Measurements from ENCODE around the gene SDHC. TPM values are rescaled to one million over a fixed set of nuclear protein-coding genes. Genes with fewer than 3 reads are reported as not detected.

SDHC gene
- total and polyA plus RNA-seq, 2 experiments from 2014 or later: 131 to 358 TPM

DNA sequence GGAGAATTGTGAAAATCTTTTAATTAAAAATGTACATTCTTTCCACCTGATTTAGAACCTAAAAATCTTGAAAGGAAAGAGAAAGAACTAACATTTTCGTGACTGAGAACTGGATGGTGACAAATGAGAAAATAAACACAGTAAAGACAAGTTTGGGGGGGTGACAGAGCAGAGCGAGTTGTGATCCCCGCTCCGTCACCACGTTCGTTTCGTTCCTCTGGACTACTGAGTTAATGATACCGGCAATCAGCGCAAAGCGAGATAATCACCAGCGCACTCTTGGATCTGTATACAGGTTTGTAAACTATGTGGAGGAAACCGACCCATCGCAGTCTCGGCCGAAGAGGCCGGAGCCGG is 84.7 kb downstream of the SDHC start:
- H3K4me3 ChIP-seq: peak overlapping the region; percentile 63
- DNase-seq (ENCODE audit: low spot score): no peak
- 49% methylated on average over 17 of the region's 17 CpGs for WGBS (ENCODE audit: low lambda C conversion rate, missing lambda C conversion rate)
- peak overlapping the region; percentile 89 for H2AFZ ChIP-seq
- H3K79me2 ChIP-seq: no peaks in the 10 kb centered on the region
- H3K27me3 ChIP-seq: no peaks in the 10 kb centered on the region
- no peaks in the 10 kb centered on the region for H3K9me3 ChIP-seq (ENCODE audit: low read depth)
- no peaks in the 10 kb centered on the region for H3K9me2 ChIP-seq (replicated peaks; ENCODE audit: insufficient read depth)
- peak overlapping the region; percentile 74 for H3K4me2 ChIP-seq
- TF ChIP-seq EZH2phosphoT487 (IDR thresholded peaks at IDR 0.05; ENCODE audit: low read depth, severe bottlenecking, unreplicated experiment) (no peak), CTCF (IDR thresholded peaks at IDR 0.05; ENCODE audit: poor library complexity) (no peak), EZH2 (IDR thresholded peaks at IDR 0.05; ENCODE audit: borderline replicate concordance) (no peak)
- no peaks in the 10 kb centered on the region for H3K4me1 ChIP-seq (ENCODE audit: insufficient read depth)
- H4K20me1 ChIP-seq (ENCODE audit: insufficient read depth, poor library complexity, severe bottlenecking): no peaks in the 10 kb centered on the region
- H3K27ac ChIP-seq: peak overlapping the region; percentile 100
- H3K36me3 ChIP-seq (replicated peaks; ENCODE audit: insufficient read depth, low read depth): no peaks in the 10 kb centered on the region

GRCh38 chr1:161399257-161399998 is 85.2 kb downstream of the SDHC start:
- under 1% methylated on average over 53 of the region's 53 CpGs for WGBS (ENCODE audit: low lambda C conversion rate, missing lambda C conversion rate)

DNA sequence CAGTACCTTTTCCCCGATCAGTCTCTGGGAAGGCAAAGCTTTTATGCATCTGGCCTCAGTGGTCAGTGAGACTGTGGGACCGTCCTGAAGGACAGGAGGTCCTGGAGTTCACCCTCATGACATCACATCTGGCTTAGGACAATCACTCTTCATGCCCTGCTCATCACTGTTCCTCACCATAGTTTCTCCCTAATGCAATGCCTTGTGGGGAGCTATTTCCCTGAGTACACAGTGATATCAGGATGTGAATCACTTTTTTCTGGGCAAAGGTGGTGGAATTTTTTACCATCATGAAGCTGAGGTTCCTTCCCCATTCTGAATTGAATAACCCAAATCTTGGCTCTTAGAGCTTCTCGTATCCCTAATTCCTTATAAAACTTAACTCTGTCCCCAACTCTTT is 88.3 kb downstream of the SDHC start:
- Histone ChIP-seq H3K79me2 (no peaks in the 10 kb centered on the region), H3K4me3 (no peak overlapping the region), H2AFZ (no peak overlapping the region), H3K27me3 (no peaks in the 10 kb centered on the region), H3K27ac (no peak overlapping the region), H3K36me3 (replicated peaks; ENCODE audit: insufficient read depth, low read depth) (no peaks in the 10 kb centered on the region), H3K9me2 (replicated peaks; ENCODE audit: insufficient read depth) (no peaks in the 10 kb centered on the region), H3K4me2 (no peak overlapping the region), H4K20me1 (ENCODE audit: insufficient read depth, poor library complexity, severe bottlenecking) (no peaks in the 10 kb centered on the region), H3K4me1 (ENCODE audit: insufficient read depth) (no peaks in the 10 kb centered on the region), H3K9me3 (ENCODE audit: low read depth) (no peaks in the 10 kb centered on the region)
- no peak for DNase-seq (ENCODE audit: low spot score)
- 95% methylated on average over 3 of the region's 3 CpGs for WGBS (ENCODE audit: low lambda C conversion rate, missing lambda C conversion rate)
- TF ChIP-seq CTCF (IDR thresholded peaks at IDR 0.05; ENCODE audit: poor library complexity) (no peak), EZH2phosphoT487 (IDR thresholded peaks at IDR 0.05; ENCODE audit: low read depth, severe bottlenecking, unreplicated experiment) (no peak), EZH2 (IDR thresholded peaks at IDR 0.05; ENCODE audit: borderline replicate concordance) (no peak)

More at GRCh38 chr1:161399257-161399998, 85.2 kb downstream of the SDHC start:
- no peaks in the 10 kb centered on the region for H3K4me1 ChIP-seq (ENCODE audit: insufficient read depth)
- no peaks in the 10 kb centered on the region for H3K36me3 ChIP-seq (replicated peaks; ENCODE audit: insufficient read depth, low read depth)
- H4K20me1 ChIP-seq (ENCODE audit: insufficient read depth, poor library complexity, severe bottlenecking): no peaks in the 10 kb centered on the region
- peak overlapping the region; percentile 100 for H3K27ac ChIP-seq
- DNase-seq (ENCODE audit: low spot score): peak; percentile 92
- no peaks in the 10 kb centered on the region for H3K79me2 ChIP-seq
- no peaks in the 10 kb centered on the region for H3K9me3 ChIP-seq (ENCODE audit: low read depth)
- TF ChIP-seq EZH2phosphoT487 (IDR thresholded peaks at IDR 0.05; ENCODE audit: low read depth, severe bottlenecking, unreplicated experiment) (no peak), CTCF (IDR thresholded peaks at IDR 0.05; ENCODE audit: poor library complexity) (peak; percentile 44)
- no peaks in the 10 kb centered on the region for H3K27me3 ChIP-seq
- H3K9me2 ChIP-seq (replicated peaks; ENCODE audit: insufficient read depth): no peaks in the 10 kb centered on the region
- H3K4me2 ChIP-seq: peak overlapping the region; percentile 74
- H3K4me3 ChIP-seq: peak overlapping the region; percentile 63
- H2AFZ ChIP-seq: peak overlapping the region; percentile 89
